Thyroid gland (tissue), 4 donors: Measurements from ENCODE around the gene SUPT3H.

Source experiments
- CTCF ChIP-seq, 6 experiments: fragments of 200-600 bp in 3 of 6; fragments of 450-650 bp in 3 of 6; sonication (generic) in 3 of 6; IDR thresholded peaks; one replicate each; pipeline ENCODE4 v1.5.1; 2016 to 2019; ENCODE audit warnings: antibody characterized with exemption in 6 of 6, mild to moderate bottlenecking in 2 of 6, inconsistent platforms in 1 of 6, moderate library complexity in 1 of 6
- POLR2A ChIP-seq, 2 donors: fragments of 450-650 bp; IDR thresholded peaks; one replicate each; pipeline ENCODE4 v1.6.1; 2017; ENCODE audit warnings: antibody characterized with exemption in 2 of 2, mild to moderate bottlenecking in 2 of 2, moderate library complexity in 1 of 2

GRCh38 chr6:44951253-44951747, 426.4 kb downstream of the SUPT3H start:
- TF ChIP-seq POLR2A (IDR thresholded peaks at IDR 0.05) (no peak), CTCF (IDR thresholded peaks at IDR 0.05) (no peak)
